ENCODE data around the gene USP20. TPM values are rescaled to one million over a fixed set of nuclear protein-coding genes. Genes with fewer than 3 reads are reported as not detected.

Gene USP20
- total RNA-seq, 1 donor = 10.5 TPM

DNA sequence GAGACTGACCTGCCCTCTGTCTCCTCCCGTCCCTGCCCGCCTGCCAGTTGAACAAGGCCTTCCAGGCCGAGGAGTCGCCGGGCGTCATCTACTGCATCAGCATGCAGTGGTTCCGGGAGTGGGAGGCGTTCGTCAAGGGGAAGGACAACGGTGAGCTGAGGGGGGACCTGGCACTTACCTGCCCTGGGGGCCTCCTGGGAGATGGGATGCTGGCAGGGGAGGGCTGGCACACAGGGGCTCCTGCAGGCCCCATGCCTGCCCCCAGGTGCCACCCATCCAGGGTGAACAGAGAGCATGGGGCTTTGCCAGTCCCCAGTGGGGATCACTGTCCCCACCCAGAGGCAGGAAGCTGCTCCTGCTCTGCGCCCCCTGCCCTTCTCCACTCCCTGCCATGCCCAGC is 43.0 kb downstream of the USP20 start:
- Histone ChIP-seq H3K27ac (ENCODE audit: low read depth, low read length) (no peak overlapping the region), H2AFZ (ENCODE audit: low read length) (no peak overlapping the region), H3K36me3 (ENCODE audit: insufficient read depth, low read length) (peaks cover 44% of the 10 kb centered on the region), H3K4me1 (ENCODE audit: insufficient read depth, low read length) (no peaks in the 10 kb centered on the region), H3K79me2 (ENCODE audit: insufficient read depth, low read length) (no peaks in the 10 kb centered on the region), H3K4me2 (ENCODE audit: insufficient read depth, low read length) (no peak overlapping the region), H4K20me1 (ENCODE audit: insufficient read depth, low read length) (peaks cover 3% of the 10 kb centered on the region), H3K4me3 (ENCODE audit: insufficient read depth, low read length) (no peak overlapping the region), H3K27me3 (ENCODE audit: insufficient read depth, low read length) (no peaks in the 10 kb centered on the region), H3K9me3 (ENCODE audit: low read depth, low read length) (no peaks in the 10 kb centered on the region)
- TF ChIP-seq, protein P1, sequence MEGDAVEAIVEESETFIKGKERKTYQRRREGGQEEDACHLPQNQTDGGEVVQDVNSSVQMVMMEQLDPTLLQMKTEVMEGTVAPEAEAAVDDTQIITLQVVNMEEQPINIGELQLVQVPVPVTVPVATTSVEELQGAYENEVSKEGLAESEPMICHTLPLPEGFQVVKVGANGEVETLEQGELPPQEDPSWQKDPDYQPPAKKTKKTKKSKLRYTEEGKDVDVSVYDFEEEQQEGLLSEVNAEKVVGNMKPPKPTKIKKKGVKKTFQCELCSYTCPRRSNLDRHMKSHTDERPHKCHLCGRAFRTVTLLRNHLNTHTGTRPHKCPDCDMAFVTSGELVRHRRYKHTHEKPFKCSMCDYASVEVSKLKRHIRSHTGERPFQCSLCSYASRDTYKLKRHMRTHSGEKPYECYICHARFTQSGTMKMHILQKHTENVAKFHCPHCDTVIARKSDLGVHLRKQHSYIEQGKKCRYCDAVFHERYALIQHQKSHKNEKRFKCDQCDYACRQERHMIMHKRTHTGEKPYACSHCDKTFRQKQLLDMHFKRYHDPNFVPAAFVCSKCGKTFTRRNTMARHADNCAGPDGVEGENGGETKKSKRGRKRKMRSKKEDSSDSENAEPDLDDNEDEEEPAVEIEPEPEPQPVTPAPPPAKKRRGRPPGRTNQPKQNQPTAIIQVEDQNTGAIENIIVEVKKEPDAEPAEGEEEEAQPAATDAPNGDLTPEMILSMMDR (IDR thresholded peaks at IDR 0.05; ENCODE audit: extremely low read depth, low read depth, low read length) = no peak
- DNase-seq (ENCODE audit: insufficient read length, low spot score, missing footprints) = peak; percentile 76

DNA sequence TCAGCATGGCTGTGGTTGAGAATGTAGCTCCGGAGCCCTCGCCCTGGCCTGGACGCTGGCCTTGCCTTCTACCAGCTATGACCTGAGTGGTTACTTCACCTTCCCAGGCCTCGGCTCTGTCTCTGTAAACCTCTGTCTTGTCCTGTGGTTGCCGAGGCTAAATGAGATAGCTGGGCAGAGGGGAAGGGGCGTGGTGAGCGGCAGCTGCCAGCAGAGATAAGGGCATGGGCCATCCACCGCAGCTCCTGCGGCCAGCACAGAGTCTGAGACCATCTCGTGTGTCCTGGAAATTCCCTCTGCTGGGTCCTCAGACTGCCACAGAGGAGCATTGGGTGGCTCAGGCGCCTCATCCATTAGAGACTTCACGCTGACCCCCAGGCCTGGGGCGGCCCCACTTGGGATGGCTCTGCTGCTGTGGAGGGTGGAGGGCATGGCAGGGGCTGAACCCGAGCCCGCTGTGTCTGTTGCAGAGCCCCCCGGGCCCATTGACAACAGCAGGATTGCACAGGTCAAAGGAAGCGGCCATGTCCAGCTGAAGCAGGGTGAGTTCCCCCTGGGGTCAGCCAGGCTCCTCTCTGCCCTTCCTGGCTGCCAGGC is 43.9 kb downstream of the USP20 start:
- Histone ChIP-seq H3K79me2 (ENCODE audit: insufficient read depth, low read length) (no peaks in the 10 kb centered on the region), H3K27ac (ENCODE audit: low read depth, low read length) (no peak overlapping the region), H3K27me3 (ENCODE audit: insufficient read depth, low read length) (no peaks in the 10 kb centered on the region), H4K20me1 (ENCODE audit: insufficient read depth, low read length) (peaks cover 3% of the 10 kb centered on the region), H3K4me1 (ENCODE audit: insufficient read depth, low read length) (peaks cover 4% of the 10 kb centered on the region), H3K9me3 (ENCODE audit: low read depth, low read length) (no peaks in the 10 kb centered on the region), H2AFZ (ENCODE audit: low read length) (no peak overlapping the region), H3K4me2 (ENCODE audit: insufficient read depth, low read length) (no peak overlapping the region), H3K36me3 (ENCODE audit: insufficient read depth, low read length) (peaks cover 36% of the 10 kb centered on the region), H3K4me3 (ENCODE audit: insufficient read depth, low read length) (no peak overlapping the region)
- DNase-seq (ENCODE audit: insufficient read length, low spot score, missing footprints) = no peak
- TF ChIP-seq, protein P1 (IDR thresholded peaks at IDR 0.05; ENCODE audit: extremely low read depth, low read depth, low read length) = no peak

DNA sequence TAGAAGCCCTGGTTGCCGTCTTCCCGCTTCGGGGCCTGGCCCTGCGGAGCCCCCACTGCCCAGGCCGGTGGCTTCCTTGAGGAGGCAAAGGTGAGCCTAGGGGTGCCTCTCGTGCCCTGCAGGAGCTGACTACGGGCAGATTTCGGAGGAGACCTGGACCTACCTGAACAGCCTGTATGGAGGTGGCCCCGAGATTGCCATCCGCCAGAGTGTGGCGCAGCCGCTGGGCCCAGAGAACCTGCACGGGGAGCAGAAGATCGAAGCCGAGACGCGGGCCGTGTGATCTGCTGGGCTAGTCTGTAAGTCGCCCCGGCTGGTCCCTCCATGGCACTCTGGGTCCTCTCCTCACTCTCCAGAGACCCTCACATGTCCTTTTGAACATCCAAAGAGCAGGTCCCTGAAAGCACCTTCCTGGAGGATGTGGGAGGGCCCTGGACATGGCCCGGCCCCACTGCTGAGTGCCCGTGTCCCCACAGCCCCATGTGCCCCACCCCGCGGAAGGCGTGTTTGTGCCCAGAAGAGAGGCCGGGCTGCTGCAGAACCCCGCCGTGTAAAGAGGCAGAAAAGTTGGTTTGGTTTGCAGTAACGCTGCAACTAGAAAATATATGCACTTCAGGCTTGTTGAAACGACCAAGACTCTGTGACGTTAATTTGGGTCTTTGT is 44.9 kb downstream of the USP20 start:
- H2AFZ ChIP-seq (ENCODE audit: low read length) = no peak overlapping the region
- peak; percentile 73 for DNase-seq (ENCODE audit: insufficient read length, low spot score, missing footprints)
- TF ChIP-seq, protein P1 (IDR thresholded peaks at IDR 0.05; ENCODE audit: extremely low read depth, low read depth, low read length) = no peak
- peaks cover 13% of the 10 kb centered on the region for H3K4me1 ChIP-seq (ENCODE audit: insufficient read depth, low read length)
- peaks cover 27% of the 10 kb centered on the region for H3K36me3 ChIP-seq (ENCODE audit: insufficient read depth, low read length)
- no peaks in the 10 kb centered on the region for H3K9me3 ChIP-seq (ENCODE audit: low read depth, low read length)
- H3K27me3 ChIP-seq (ENCODE audit: insufficient read depth, low read length) = no peaks in the 10 kb centered on the region
- no peak overlapping the region for H3K4me3 ChIP-seq (ENCODE audit: insufficient read depth, low read length)
- no peak overlapping the region for H3K27ac ChIP-seq (ENCODE audit: low read depth, low read length)
- no peaks in the 10 kb centered on the region for H3K79me2 ChIP-seq (ENCODE audit: insufficient read depth, low read length)
- H3K4me2 ChIP-seq (ENCODE audit: insufficient read depth, low read length) = no peak overlapping the region
- peaks cover 3% of the 10 kb centered on the region for H4K20me1 ChIP-seq (ENCODE audit: insufficient read depth, low read length)

DNA sequence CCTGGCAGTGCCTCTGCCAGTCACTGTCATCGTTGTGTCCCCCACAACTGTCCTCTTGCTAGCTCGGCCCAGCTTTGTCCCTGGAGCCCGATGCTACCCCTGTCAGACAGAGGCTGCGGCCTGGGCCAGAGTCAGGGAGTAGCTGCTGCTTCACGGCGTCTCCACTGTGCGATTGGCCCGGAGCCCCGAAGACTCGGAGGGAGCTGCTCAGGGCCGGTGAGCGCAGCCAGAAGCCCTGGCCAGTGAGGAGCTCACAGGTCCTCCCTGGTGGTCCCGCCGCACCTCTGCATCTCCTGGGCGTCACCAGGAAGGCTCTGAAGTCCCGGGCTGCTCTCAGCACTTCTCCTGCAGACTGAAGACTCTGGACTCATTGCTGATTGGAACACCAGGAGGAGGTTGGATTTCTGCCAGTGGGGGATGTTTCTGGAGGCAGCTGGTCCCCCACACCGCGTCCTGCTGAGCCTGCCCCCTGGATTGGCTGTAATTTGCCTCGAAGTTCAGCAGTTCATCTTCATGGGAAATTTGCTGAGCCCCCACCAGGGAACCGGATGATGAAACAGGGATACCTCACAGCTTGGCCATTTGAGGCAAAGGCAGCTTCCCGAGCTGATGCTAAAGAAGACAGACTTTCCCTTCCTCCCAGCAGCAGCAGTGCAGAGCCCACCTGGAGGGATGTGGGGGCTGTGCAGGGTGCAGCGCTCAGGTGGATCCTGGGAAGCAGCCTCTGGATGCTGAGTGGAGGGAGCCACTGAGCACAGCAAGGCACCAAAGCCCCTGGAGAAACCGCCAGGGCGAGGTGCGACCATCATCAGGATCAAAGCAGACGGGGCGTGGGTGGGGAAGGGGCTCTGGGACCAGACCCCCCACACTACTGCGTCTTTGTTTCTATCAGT is 45.6 kb downstream of the USP20 start:
- H2AFZ ChIP-seq (ENCODE audit: low read length) = no peak overlapping the region
- TF ChIP-seq, protein P1 (IDR thresholded peaks at IDR 0.05; ENCODE audit: extremely low read depth, low read depth, low read length) = no peak

More for the DNA sequence above, 45.6 kb downstream of the USP20 start:
- Histone ChIP-seq H3K9me3 (ENCODE audit: low read depth, low read length) (no peaks in the 10 kb centered on the region), H4K20me1 (ENCODE audit: insufficient read depth, low read length) (no peaks in the 10 kb centered on the region), H3K4me3 (ENCODE audit: insufficient read depth, low read length) (no peak overlapping the region), H3K4me2 (ENCODE audit: insufficient read depth, low read length) (no peak overlapping the region), H3K79me2 (ENCODE audit: insufficient read depth, low read length) (no peaks in the 10 kb centered on the region), H3K4me1 (ENCODE audit: insufficient read depth, low read length) (peaks cover 18% of the 10 kb centered on the region), H3K27ac (ENCODE audit: low read depth, low read length) (no peak overlapping the region), H3K36me3 (ENCODE audit: insufficient read depth, low read length) (peaks cover 19% of the 10 kb centered on the region), H3K27me3 (ENCODE audit: insufficient read depth, low read length) (no peaks in the 10 kb centered on the region)
- DNase-seq (ENCODE audit: insufficient read length, low spot score, missing footprints) = peak; percentile 63
